Forelimb muscle (tissue), 1 donor: ENCODE data around the gene TMC1. TPM values are rescaled to one million over a fixed set of nuclear protein-coding genes. Genes with fewer than 3 reads are reported as not detected.

Experiments used
- DNase-seq: peaks from one replicate; pipeline ENCODE4 v3.0.0-alpha.2; 2013; ENCODE audit warnings: low read depth
- polyA plus RNA-seq: library from polyadenylated mRNA; unstranded; fragments of 120-200 nt; gene quantifications from one replicate; pipeline ENCODE4 v1.2.1, GENCODE V29; 2013; ENCODE audit not compliant: insufficient read length

The TMC1 gene
- polyA plus RNA-seq, 1 donor = 0.59 TPM

DNA sequence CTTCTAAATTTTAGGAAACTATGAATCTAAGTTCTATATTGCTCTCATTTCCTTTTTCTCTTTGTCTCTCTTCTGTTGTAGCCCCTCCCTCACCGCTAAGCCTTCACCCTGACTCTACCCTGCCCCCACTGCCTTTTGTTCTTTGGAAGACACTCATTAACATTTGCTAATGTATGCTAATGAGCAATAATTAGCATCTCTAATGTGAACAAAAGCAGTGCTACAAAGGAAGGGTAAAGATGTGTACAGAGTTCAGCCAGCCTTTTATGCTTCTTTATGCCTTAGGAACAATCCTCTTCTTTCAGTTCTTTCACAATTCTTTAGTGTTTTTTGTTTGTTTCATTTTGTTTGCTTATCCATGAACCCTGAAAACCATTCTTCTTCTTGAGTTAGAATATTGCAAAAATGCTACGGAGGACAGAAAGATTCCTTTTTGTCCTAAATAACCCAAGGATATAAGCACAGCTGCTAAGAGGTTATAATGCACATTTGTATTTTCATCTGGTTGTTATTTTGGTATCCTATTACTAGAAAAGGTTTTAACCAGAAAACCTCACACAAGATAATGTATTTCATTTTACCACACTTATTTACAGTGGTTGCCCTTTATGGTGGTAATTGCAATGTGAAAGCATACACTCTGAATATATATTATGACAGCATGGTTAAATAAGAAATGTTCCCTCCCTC, 159.3 kb downstream of the TMC1 start:
- no peak for DNase-seq

DNA sequence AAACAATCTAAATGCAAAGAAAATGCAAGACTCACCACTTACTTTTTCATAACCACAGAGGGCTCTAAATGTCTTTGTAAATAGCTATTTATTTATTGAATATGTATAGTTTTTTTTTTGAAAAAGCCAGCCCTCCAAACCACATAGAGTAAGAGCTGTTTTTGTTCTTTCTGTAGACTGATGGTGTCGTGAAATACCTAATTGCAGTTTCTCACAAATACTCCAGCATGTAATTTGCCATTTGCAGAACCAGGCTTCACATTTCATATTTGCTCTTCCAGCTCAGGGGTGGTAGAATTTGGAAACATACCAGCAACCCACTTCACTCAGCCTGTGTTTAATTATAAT, 159.8 kb downstream of the TMC1 start:
- no peak for DNase-seq

DNA sequence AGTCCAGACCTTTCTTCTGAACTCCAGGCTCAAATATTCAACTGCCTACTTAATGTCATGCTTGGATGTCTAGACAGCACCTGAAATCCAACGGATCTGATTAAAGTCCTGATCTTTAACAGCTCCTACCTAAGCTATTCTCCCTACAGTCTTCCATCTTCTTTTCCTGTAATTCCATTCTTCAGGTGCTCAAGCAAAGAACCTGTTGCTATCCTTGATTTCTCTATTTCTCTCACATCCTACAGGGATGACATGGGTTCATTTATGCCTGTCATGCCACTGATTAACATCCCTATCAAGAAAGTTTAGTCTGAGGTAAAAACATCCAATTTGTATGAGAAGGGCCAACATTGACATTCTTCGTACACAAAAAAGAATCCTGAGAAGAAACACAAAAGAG, 163.2 kb downstream of the TMC1 start:
- no peak for DNase-seq

DNA sequence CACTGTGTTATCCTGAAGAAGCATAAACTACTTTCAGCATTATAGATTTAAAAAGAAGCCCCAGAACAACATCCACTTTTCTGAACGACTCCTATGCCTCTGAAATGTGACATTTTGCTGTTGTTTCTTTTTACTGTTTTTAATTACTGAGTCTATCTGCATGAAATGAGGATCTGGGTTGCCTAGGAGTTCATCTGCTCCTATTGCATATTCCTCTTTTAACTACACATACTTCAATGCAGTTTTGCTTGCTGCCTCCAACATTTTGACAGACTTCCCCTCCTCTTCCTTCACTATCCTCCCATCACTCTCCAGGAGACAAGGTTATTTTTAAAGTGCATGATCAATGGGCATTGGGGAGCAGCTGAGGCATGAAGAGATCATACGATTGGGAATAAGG, 164.5 kb downstream of the TMC1 start:
- DNase-seq = no peak

DNA sequence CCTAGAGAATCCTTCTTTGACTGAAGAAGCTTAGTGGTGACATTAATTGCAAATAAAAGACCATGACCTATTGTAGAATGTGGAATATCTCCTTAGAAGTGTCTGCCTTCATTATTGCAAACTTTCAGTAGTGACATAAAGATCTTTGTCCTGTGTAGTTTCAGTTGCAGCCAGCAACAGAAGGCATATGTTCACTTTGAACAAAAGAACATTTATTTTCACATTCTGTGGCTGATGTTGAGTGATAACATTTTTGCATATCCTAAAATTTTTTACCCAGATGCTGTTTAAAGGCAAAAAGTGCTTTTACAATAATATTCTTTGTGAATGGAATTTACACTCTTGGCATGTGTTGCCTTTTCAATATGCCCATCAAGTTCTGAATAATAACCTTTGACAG, 165.9 kb downstream of the TMC1 start:
- DNase-seq = no peak

DNA sequence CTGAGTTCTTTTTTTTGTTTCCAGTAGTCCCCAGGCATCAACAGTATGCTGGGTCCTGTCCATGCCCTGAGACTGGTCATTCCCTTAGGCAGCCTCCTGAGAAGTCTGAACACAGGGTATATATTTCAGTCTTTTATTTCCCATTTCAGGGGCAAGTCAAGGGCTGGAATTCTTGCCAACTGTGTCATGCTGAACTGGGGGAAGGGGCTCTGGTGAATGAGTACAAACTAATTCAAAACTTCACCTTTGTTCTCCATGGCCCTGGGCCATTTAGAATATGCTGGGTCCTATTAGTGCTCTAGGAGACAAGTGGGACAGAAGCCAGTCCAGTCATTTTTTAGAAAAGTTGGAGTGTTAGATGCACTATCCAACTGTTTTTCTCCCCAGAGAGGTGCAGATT, 170.3 kb downstream of the TMC1 start:
- DNase-seq = no peak

DNA sequence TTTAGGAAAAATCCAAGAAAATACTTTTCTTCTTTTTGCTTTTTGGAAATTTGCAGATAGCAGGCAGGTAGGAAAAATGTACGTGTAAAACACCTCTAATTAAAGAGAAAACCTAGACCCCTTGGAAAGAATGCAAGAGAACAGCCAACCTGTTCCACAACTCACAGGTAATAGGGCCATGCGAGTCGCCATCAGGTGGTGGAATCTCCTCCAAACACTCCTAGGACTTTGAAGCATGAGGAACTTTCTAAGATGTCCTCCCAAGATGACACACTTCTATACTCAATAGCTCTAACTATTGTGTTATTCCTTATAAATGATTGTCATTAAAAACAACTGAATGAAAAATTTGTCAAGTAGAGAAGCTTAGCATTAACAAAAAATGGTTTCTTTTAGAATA, 174.0 kb downstream of the TMC1 start:
- no peak for DNase-seq

DNA sequence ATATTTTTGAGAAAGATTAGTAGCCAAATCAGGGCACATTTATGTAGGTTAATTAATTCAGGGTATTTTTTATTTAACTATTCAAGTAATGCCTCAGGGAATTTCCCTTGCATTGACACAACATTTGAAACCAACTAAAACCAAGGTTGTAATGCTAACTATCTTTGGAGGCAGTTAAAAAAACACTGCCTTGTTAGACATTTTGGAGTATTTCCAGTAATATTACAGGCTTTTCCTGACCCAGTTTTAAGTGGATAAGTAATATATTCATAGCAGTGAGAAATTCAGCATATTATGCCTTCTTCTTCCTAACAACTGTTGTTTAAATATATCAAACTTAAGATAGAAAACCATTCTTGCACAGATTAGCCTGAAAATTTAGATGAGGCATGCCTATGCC, 175.1 kb downstream of the TMC1 start:
- no peak for DNase-seq

DNA sequence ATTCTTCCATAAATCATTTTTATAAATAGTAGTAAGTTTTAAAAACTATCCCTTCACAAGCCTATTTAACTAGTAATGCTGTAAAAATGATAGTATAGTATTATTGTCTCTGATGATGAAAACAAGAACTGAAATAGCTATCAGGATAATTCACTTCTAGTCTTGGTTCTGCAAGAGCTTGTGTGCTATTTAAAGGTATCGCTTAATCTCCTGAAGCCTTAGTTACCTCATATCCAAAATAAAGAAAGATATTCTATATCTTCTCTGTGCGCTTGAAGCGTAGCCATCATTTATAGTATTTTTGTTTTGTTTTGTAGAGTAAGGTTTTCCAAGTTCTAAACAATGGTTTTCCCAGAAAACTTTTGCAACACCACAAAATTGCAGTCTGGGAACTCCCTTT, 180.1 kb downstream of the TMC1 start:
- no peak for DNase-seq

DNA sequence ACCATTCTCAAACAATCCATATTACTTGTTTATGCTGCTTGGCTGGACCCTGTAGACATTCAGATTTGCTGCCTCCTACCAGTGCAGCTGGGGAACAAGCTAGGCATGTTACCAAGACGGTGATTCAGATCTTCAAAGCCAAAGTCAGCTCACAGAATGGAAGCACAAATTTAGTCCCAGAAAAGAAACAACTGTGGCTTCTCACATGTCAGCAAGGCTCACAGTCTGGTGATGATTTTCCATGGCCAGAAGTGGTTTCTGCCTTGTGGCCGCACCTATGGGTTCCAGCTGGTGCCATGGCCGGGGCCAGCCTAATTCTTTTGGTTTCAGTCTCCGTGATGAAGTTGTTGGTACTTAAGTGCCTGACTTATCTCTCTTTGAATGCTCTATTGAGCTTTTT, 182.2 kb downstream of the TMC1 start:
- no peak for DNase-seq

DNA sequence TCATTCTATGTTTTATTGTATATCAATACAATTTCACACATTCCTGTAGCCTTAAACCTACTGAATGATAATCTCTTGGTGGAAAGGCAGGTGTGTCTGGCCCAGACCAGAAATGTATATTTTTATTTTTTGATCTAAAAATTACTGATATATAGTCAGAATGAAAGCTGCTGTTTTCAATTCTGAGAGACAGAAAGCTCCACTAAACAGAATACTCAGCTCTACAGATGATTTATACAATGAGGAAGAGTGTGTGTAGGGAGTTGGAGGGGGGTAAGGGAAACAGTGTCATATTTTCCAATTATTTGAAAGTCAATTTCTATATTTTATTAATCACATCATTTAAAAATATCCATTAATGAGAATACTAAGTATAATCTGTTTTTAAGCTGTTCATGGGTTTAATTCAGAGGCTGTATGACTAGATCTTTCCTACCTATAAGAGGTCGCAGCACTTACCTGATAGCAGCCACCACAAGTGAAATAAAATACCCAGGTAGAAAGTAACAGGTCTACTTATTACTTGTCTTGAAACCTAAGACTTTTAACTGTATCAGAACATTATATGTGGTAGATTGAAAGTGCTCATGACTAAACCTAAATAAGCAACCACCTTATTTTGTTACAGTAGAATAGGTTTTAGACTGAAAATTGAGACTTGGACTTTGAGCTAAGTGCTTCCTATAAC, 183.4 kb downstream of the TMC1 start:
- DNase-seq = no peak

DNA sequence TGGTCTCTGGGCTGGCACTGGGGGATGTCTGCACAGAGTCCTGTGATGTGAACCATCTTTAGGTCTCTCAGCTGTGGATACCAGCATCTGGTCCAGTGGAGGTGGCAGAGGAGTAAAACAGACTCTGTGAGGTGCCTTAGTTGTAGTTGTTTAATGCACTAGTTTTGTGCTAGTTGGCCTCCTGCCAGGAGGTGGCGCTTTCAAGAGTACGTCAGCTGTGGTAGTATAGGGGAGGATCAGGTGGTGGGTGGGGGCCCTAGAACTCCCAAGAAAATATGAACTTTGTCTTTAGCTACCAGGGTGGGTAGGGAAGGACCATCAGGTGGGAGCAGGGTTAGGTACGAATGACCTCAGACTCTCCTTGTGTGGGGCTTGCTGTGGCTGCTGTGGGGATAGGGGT, 197.1 kb downstream of the TMC1 start:
- DNase-seq = no peak

DNA sequence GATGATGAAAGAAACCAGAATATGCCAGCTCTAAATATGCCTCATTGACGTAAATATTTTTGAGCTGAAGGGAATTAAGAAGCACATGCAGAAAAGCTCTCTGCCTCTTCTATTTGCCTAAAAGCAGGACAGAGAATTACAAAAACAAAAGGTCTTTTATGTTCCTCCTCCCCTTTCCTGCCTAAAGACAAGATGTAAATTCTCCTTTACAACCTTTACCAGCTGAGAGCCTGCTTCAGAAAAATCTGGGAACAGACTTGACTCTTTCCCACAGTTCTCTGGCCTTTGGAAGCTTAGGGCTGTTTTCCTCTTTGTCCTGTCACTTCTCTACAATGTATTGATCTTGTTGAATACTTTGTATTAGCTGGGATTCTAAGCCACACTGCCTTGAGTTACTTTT, 199.7 kb downstream of the TMC1 start:
- DNase-seq = no peak

DNA sequence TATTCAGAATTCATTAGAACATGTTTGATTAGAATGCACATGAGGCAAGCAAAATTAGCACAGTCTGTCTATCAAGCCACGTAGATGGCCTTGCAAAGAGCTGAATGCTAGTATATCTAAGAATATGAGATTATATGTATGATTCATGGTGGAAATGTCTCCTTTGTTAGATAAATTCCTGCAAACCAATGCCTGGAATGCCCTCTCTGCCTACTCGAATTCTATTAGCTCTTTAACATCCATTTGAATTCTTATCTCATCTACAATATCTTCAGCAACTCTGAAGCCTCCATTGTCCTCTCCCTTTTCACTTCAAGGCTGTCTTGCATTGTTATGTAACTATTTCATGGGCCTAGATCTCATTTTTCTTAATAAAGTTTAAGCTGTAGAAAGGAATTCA, 205.5 kb downstream of the TMC1 start:
- no peak for DNase-seq

DNA sequence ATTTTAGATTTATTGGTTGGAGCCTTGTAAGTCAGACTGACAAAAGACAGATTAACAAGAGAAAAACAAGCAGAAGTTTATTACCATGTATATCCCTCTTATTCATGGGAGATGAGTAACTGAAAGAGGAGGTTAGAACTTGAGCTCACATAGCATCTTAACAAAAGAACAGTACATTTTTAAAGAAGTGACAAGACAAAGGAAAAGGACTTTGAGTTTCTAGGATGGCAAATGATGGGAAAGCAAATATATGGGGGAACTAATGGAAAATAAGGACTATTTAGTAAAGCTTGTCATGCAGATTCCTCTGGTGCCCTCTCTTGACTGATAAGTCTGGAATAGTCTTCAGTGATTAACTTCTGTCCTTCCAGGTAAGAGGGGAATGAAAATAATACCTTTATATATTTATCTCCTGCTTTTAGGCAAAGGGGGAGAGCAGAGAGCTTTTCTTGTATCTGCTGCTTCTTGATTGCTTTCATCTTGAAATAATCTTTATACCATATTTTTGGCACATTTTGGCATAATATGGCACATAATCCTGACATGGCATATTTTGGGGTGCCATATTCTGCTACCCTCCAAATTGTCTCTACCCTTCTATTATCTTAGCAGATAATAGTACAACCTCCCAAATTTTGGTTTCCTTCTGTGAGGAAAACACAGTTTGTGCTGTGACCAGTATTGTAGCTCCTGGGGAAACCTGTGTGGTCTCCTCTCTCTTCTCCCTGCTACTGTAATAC, 206.8 kb downstream of the TMC1 start:
- DNase-seq = no peak

DNA sequence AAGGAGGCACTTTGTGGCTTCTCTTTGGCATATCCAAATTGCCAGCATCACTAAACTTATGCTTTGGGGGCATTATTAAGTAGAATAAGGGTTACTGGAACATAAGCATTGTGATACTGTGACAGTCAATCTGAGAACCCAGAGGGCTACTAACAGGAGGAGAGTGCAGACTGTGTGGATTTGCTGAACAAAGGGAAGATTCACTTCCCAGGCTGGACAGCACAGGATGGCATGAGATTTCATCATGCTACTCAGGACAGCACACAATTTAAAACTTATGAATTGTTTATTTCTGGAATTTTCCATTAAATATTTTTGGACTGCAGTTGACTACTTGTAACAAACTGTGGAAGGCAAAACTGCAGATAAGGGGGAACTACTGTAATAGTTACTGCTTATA, 212.5 kb downstream of the TMC1 start:
- DNase-seq = no peak

DNA sequence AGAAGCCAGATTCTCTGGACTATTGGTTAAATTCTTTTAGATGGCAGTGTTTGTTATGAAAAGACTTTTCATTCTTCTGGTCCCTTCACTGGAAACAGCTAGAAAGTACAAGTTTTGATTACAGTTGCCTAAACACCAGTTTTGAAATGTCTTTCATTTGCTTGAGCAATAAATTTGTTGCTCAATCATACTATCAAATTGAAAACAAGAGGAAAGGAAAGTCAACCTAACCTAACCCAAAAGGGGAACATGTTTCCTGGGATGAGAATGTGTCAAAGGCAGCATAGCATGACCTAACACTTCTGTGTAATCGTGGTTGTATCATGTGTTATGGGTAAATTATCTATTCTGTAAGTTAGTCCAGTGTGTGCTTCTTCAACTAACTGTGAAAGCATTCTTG, 213.2 kb downstream of the TMC1 start:
- no peak for DNase-seq

DNA sequence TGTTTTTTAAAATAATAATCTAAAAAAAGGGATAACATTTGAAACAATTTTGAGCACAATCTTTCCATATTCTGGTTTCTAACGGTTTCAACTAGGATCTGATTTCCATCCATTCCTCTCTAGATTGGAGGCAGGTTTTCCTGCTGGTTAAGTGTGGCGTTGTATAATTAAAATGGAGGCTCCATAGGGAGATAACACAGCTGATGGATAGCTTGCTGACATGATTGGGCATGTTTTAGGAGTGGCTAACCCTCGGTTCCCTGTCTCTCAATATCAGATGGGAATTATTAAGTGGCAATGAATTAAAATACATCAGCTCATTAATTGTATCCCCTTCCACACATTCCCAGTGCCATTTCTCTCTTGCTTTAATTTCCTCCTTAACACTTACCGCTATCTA, 222.4 kb downstream of the TMC1 start:
- no peak for DNase-seq

DNA sequence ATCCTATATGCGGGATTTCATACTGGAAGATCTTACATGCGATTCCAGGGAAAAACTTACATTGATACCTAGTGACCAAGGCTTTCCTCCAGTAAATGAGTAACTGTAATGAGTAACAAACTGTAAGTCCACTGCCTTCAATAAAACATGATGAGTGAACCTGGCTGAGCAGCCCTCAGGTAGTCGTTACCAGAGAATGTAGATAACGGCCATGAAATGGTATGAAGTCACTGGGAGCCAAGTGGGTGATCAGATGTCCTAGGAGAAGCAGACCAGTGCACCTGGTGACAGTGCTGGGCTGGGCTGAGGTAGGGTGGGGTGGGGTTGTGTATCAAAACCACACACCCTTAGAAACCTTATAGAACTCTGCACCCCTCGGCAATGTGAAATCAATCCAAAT, 227.9 kb downstream of the TMC1 start:
- no peak for DNase-seq

DNA sequence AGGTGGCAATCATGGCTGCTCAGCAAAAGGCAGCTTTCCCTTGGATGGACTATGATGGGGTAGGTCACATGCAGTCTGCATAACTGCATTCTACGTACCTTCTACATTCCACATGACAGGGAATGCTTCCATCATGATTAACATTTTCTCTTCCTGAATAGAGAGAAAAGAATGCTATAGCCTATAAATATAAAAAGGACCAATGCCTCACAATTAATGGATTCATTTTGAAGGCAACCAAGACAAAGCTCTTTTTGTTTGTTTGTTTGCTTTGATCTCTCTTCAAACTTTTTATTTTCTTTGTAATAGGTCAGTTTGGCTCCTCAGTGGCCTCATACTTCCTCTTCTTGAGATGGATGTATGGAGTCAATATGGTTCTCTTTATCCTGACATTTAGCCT, 230.1 kb downstream of the TMC1 start:
- DNase-seq = no peak

DNA sequence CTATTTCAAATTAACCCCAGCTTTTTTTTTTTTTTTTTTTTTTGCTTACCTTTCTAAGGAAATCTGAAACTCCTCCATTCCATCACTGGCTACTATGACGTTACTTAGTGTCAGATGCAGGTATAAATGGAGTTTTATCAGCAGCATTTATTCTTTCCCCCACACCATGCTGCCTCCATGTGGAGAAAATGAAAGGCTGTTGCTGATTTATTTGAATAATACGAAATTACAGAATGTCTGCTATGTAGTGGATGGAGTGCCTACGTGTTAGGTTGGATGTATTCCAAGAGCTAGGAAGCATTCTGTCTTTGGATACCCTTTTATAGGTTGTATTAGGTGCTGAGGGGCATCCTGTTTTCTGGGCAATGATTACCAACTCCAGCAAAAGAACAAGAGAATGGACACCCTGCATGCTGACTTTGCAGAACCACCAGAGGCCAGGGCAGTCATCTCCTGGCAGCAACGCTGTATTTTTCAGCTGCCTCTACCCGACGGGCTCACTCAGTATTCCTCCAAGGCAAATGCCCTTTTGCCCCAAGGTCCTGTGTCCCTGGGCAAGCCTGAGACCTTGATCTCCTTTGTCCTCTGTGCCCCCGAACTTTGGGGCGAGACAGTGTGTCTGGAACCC, 232.0 kb downstream of the TMC1 start:
- DNase-seq = no peak

DNA sequence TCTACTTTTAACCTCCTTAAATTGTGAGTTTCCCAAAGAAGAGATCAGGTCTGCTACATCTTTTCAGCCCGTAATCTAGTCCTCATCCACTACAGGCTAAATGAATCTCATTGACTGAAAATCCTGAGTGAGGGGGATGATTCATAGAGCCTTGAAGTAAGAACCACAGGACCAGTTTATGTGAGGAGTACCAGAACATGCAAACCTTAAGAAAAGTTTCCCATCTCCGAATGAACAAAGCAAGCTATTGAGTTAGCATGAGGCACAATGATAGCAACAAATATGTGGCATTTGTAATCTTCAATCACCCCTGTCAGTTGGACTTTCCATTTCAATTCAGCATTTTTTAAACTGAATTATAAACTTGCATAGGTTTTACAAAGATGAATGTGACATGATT, 234.4 kb downstream of the TMC1 start:
- DNase-seq = no peak

DNA sequence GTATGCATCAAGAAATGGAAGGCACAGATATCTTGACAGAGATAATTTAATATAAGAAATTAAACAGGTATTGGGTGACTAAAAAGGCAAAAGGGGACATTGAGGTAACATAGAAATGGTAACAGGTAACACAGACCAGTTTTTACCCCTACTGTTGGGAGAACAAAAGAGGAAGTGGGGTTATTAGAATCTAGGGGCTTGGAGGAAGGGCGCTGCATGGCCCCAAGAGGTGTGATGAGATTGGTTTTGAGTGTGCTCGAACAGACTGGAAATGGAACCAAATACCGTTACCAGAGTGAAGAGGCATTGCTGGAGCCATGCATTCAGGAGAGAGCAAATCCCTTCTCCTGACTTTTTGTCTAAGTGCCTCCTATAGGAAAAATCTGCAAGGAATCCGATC, 237.5 kb downstream of the TMC1 start:
- no peak for DNase-seq
